Measurements from ENCODE around the gene IGSF21. TPM values are rescaled to one million over a fixed set of nuclear protein-coding genes. Genes with fewer than 3 reads are reported as not detected.

The IGSF21 gene
- total and polyA plus RNA-seq, 12 donors = 0.18 to 16.4 (median 7.0) TPM

GRCh38 chr1:18300376-18300775 lies 192.8 kb downstream of the IGSF21 start:
- no peak overlapping the region for H3K27ac ChIP-seq
- DNase-seq = no peak
- intact Hi-C loops (cut with DNase I) = loop anchor here in 1 of 2 donors (5.0 kb wide), 1 partner anchor 282 kb away; no protein-coding TSS in a partner anchor
- TF ChIP-seq POLR2A (IDR thresholded peaks at IDR 0.05) (no peak), CTCF (IDR thresholded peaks at IDR 0.05) (no peak)
- no peaks in the 10 kb centered on the region for H3K4me1 ChIP-seq (replicated peaks in 1 of 2)
- WGBS, 4 donors = 83 to 100% (median 87%) methylated on average over 1 to 2 of the region's 2 CpGs
- no peak overlapping the region for H3K4me3 ChIP-seq
- no peaks in the 10 kb centered on the region for H3K36me3 ChIP-seq (replicated peaks in 1 of 2)
- H3K9me3 ChIP-seq (replicated peaks in 1 of 3) = no peaks in the 10 kb centered on the region
- H3K27me3 ChIP-seq = no peaks in the 10 kb centered on the region

- WGBS, 4 donors = 52 to 63% (median 55%) methylated on average over 6 to 7 of the region's 7 CpGs
- intact Hi-C loops (cut with DNase I) = loop anchor here in 1 of 2 donors (5.0 kb wide), 1 partner anchor 279 kb away; no protein-coding TSS in a partner anchor
These were observed 195.3 kb downstream of the IGSF21 start for GRCh38 chr1:18302788-18303413.

GRCh38 chr1:18304151-18304869 lies 196.7 kb downstream of the IGSF21 start:
- no peaks in the 10 kb centered on the region for H3K27me3 ChIP-seq
- no peak overlapping the region for H3K4me3 ChIP-seq
- DNase-seq = no peak
- H3K27ac ChIP-seq = no peak overlapping the region
- H3K9me3 ChIP-seq (replicated peaks in 1 of 3) = no peaks in the 10 kb centered on the region
- 59 to 79% (median 70%) methylated on average over 4 to 6 of the region's 6 CpGs for WGBS, 4 donors
- intact Hi-C loops (cut with DNase I) = loop anchor here in 1 of 2 donors (5.0 kb wide), 1 partner anchor 278 kb away; no protein-coding TSS in a partner anchor
- no peaks in the 10 kb centered on the region for H3K4me1 ChIP-seq (replicated peaks in 1 of 2)
- no peaks in the 10 kb centered on the region for H3K36me3 ChIP-seq (replicated peaks in 1 of 2)
- TF ChIP-seq CTCF (IDR thresholded peaks at IDR 0.05) = no peak
- TF ChIP-seq POLR2A (IDR thresholded peaks at IDR 0.05) = no peak

More at GRCh38 chr1:18302788-18303413, 195.3 kb downstream of the IGSF21 start:
- Histone ChIP-seq H3K27me3 (no peaks in the 10 kb centered on the region), H3K27ac (no peak overlapping the region), H3K9me3 (replicated peaks in 1 of 3) (no peaks in the 10 kb centered on the region), H3K4me1 (replicated peaks in 1 of 2) (no peaks in the 10 kb centered on the region), H3K36me3 (replicated peaks in 1 of 2) (no peaks in the 10 kb centered on the region), H3K4me3 (no peak overlapping the region)
- DNase-seq = no peak
- TF ChIP-seq CTCF (IDR thresholded peaks at IDR 0.05) = peak in 4 of 6 experiments; percentile 13 to 31 (median 24)
- TF ChIP-seq POLR2A (IDR thresholded peaks at IDR 0.05) = no peak

- Histone ChIP-seq H3K27ac (no peak overlapping the region), H3K4me3 (no peak overlapping the region), H3K4me1 (replicated peaks in 1 of 2) (no peaks in the 10 kb centered on the region), H3K36me3 (replicated peaks in 1 of 2) (no peaks in the 10 kb centered on the region), H3K27me3 (no peaks in the 10 kb centered on the region), H3K9me3 (replicated peaks in 1 of 3) (no peaks in the 10 kb centered on the region)
- no peak for TF ChIP-seq POLR2A (IDR thresholded peaks at IDR 0.05)
- no peak for TF ChIP-seq CTCF (IDR thresholded peaks at IDR 0.05)
- 81 to 86% (median 81%) methylated on average over 3 of the region's 3 CpGs for WGBS, 4 donors
- intact Hi-C loops (cut with DNase I) = no loop called here
- DNase-seq = no peak
These were observed 197.7 kb downstream of the IGSF21 start for GRCh38 chr1:18305182-18305795.
